HFFc6 (cell line): ENCODE measurements around the gene CNN1. TPM values are rescaled to one million over a fixed set of nuclear protein-coding genes. Genes with fewer than 3 reads are reported as not detected.
A peak's percentile ranks its signal among the peaks of the same experiment; 100 is the strongest.

Source experiments
- DNase-seq: peaks from one replicate; pipeline ENCODE4 v3.0.0-alpha.2; 2018
- H3K27ac Mint-ChIP-seq: 2 replicates; pipeline ENCODE4 v1.8.0; 2020; ENCODE audit warnings: mild to moderate bottlenecking, mixed read lengths
- H3K27me3 Mint-ChIP-seq: 2 replicates; pipeline ENCODE4 v1.8.0; 2021; ENCODE audit warnings: mild to moderate bottlenecking, moderate library complexity, mixed read lengths; ENCODE audit not compliant: insufficient read depth
- H3K36me3 Mint-ChIP-seq: 2 replicates; pipeline ENCODE4 v1.8.0; 2021; ENCODE audit warnings: low read depth, mixed read lengths
- H3K4me1 Mint-ChIP-seq: 2 replicates; pipeline ENCODE4 v1.8.0; 2020; ENCODE audit warnings: low read depth, mixed read lengths
- H3K4me3 Mint-ChIP-seq: 2 replicates; pipeline ENCODE4 v1.8.0; 2020; ENCODE audit warnings: mild to moderate bottlenecking, moderate library complexity, mixed read lengths
- H3K9me3 Mint-ChIP-seq: 2 replicates; pipeline ENCODE4 v1.8.0; 2020; ENCODE audit warnings: mild to moderate bottlenecking, mixed read lengths
- total RNA-seq, 6 experiments: library from RNA; stranded (reverse); fragmentation: NEBNext Ultra II Directional; extraction: Animal tissue kit (Norgen Biotek cat#: 25700); gene quantifications; 2 replicates in 1 of 6; 3 replicates in 5 of 6; pipeline ENCODE4 v1.2.3, GENCODE V29; 2021
- TF ChIP-seq, protein P1 (sequence below): fragments of 200-600 bp; sonication (generic); IDR thresholded peaks from 2 replicates; pipeline ENCODE4 v1.5.0; 2021; ENCODE audit warnings: antibody characterized with exemption, mild to moderate bottlenecking

Gene CNN1
- total RNA-seq, 6 experiments from 2014 or later, result 6.5 to 9.3 (median 8.0) TPM

DNA sequence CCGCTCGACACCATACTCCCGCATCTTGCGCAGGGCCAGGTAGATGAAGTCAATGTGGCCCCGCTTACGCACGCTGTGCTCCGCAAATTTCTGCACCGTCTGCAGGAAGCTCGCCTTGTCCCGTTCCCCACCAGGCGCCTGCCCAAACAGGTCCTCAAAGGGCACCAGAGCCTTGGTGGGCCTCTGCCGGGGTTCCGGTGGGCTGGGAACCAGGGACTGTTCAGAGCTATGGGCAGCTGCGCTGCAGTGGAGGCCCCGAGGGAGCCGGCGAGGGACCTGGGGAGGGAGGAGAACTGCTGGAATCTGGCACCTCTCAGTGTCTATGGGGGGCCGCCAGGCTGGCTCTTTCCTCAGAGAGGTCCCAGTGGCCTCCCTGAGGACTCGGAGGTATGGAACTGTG, 24.7 kb upstream of the CNN1 start:
- Mint-ChIP-seq H3K36me3 (no peaks in the 10 kb centered on the region), H3K27me3 (peaks cover 5% of the 10 kb centered on the region)

DNA sequence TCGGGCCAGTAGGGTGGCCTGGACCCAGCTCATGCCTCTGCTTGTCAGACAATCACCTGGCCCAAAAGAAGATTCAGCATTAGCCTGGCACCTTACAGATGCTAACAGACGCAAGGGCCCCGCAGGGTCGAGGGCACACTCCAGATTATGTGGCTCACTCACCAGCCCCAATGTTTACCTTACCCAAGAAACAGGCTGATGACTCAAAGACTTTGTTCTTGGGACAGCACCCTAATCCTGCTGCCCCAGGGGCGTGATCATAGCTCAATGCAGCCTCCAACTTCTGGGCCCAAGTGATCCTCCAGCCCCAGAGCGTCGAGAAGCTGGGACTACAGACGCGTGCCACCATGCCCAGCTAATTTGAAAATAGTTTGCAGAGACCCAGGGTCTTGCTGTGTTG, 19.5 kb upstream of the CNN1 start:
- peaks cover 5% of the 10 kb centered on the region for H3K27me3 Mint-ChIP-seq
- no peak for DNase-seq
- peaks cover 9% of the 10 kb centered on the region; the same call in 1 of the 2 replicates for H3K36me3 Mint-ChIP-seq
- H3K27ac Mint-ChIP-seq, result no peak overlapping the region
- H3K4me3 Mint-ChIP-seq, result no peak overlapping the region
- H3K4me1 Mint-ChIP-seq, result no peaks in the 10 kb centered on the region
- H3K9me3 Mint-ChIP-seq, result no peaks in the 10 kb centered on the region
- TF ChIP-seq, protein P1, sequence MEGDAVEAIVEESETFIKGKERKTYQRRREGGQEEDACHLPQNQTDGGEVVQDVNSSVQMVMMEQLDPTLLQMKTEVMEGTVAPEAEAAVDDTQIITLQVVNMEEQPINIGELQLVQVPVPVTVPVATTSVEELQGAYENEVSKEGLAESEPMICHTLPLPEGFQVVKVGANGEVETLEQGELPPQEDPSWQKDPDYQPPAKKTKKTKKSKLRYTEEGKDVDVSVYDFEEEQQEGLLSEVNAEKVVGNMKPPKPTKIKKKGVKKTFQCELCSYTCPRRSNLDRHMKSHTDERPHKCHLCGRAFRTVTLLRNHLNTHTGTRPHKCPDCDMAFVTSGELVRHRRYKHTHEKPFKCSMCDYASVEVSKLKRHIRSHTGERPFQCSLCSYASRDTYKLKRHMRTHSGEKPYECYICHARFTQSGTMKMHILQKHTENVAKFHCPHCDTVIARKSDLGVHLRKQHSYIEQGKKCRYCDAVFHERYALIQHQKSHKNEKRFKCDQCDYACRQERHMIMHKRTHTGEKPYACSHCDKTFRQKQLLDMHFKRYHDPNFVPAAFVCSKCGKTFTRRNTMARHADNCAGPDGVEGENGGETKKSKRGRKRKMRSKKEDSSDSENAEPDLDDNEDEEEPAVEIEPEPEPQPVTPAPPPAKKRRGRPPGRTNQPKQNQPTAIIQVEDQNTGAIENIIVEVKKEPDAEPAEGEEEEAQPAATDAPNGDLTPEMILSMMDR, result no peak

More for the DNA sequence above, 24.7 kb upstream of the CNN1 start:
- no peak for DNase-seq
- Mint-ChIP-seq H3K4me3 (no peak overlapping the region), H3K9me3 (no peaks in the 10 kb centered on the region), H3K4me1 (no peaks in the 10 kb centered on the region), H3K27ac (no peak overlapping the region)
- TF ChIP-seq, protein P1, result no peak

DNA sequence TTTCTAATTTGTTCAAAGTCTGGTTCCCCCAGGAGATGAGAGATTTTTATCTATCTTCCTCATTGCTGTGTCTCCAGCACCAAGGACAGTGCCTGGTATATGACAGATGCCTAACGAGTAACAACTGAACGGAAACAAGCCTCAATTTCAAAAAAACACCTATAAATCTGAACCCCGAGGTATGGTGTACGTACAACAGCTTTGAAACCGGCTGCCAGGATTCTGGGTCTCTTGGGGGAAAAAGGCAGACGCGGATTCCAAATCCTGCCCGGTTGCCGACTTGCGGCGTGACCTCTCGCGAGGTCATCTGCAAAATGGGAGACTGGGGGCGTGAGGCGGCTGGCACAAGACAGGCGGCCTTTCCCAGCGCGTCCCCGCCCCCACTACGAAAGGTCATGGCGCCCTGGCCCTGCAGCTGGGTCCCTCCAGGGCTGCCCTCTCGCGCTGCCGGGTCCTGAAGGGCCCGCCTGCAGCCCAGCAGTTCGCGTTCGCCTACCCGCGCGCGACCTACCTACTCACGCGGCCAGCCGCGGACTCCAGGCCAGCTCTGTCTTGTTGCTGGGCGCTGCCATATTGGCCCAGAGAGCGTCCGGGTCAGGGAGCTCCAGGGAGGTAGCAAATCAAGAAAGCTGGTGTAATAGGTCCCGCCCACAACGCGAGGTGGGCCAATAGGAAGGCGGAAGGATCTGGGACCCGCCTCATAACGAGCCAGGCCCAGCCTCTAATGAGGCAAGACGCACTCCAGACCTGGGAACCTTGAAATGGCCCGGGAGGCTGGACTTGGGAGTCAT, 9.9 kb upstream of the CNN1 start, which contains the start of gene ECSIT:
Gene ECSIT, minus strand, starts transcription at position 584 of the 791 bp plus-strand sequence. CDS start 9,964 bp downstream, outside the sequence.
- Mint-ChIP-seq H3K4me1 (peaks cover 30% of the 10 kb centered on the region), H3K36me3 (no peaks in the 10 kb centered on the region; the same call in 1 of the 2 replicates), H3K4me3 (peak within 1 kb of the TSS; percentile 99), H3K27ac (peak within 1 kb of the TSS; percentile 88), H3K9me3 (no peaks in the 10 kb centered on the region), H3K27me3 (no peaks in the 10 kb centered on the region)
- peak; percentile 99 for DNase-seq
- TF ChIP-seq, protein P1, result no peak

DNA sequence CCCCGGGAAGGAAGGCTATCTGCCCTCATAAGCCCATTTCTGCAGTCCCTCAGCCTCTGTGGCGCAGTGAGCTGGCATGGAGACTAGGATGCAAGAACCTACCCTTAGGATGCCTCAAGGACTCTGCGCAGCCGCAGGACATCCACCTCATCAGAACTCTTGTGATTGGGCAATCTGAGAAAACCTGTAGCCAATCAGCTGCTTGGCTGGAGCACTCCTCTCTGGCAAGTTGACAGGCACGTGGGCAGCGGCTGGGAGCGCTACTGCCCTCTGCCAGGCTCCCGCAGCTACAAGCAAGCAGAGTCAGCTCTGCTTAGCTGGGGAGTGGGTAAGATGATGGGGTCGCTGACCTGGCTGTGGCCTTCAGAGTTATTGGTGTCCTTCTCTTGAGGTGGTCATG, 8.2 kb upstream of the CNN1 start:
- no peak overlapping the region for H3K4me3 Mint-ChIP-seq
- H3K27me3 Mint-ChIP-seq, result no peaks in the 10 kb centered on the region
- TF ChIP-seq, protein P1, result no peak; the same call in 1 of the 2 replicates
- H3K27ac Mint-ChIP-seq, result no peak overlapping the region
- H3K9me3 Mint-ChIP-seq, result no peaks in the 10 kb centered on the region
- DNase-seq, result peak; percentile 37
- H3K4me1 Mint-ChIP-seq, result peaks cover 47% of the 10 kb centered on the region
- no peaks in the 10 kb centered on the region; the same call in 1 of the 2 replicates for H3K36me3 Mint-ChIP-seq

DNA sequence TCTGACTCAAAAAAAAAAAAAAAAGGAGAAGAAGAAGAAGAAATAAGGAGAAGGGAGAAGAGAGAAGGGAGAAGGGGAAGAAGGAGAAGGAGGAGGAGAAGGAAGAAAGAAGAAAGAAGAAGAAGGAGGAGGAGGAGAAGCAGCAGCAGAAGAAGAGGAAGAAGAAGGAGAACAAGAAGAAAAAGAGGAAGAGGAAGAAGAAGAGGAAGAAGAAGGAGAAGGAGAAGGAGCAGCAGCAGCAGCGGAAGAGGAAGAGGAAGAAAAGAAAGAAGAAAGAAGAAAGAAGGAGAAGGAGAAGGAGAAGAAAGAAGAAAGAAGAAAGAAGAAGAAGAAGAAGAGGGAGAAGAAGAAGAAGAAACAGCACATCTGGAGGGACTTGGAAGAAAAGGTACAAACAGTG, 4.1 kb upstream of the CNN1 start:
- Mint-ChIP-seq H3K27me3 (no peaks in the 10 kb centered on the region), H3K4me3 (no peak overlapping the region), H3K4me1 (peaks cover 56% of the 10 kb centered on the region), H3K9me3 (no peaks in the 10 kb centered on the region), H3K27ac (peak overlapping the region; percentile 64), H3K36me3 (no peaks in the 10 kb centered on the region)
- TF ChIP-seq, protein P1, result no peak
- no peak for DNase-seq
